ENCODE data around the gene PRRT1B. TPM values are rescaled to one million over a fixed set of nuclear protein-coding genes. Genes with fewer than 3 reads are reported as not detected.

Gene PRRT1B
- total RNA-seq, 2 experiments from 2014 or later: not detected

Other genes starting within 250 kb of the PRRT1B start
- gene PRRC2B, start 151.4 kb upstream of the PRRT1B start, total RNA-seq: 100 to 1,000 TPM; 215 to 216 TPM
- 10 to 100 TPM; 34.4 to 39.2 TPM for gene POMT1, start 42.6 kb upstream of the PRRT1B start, total RNA-seq
- 10 to 100 TPM; 35.8 to 36.6 TPM for gene UCK1, start 14.3 kb upstream of the PRRT1B start, total RNA-seq
- gene RAPGEF1, start 194.6 kb downstream of the PRRT1B start, total RNA-seq: 100 to 1,000 TPM; 128 TPM

Data from activated CD8-positive, alpha-beta T cell treated with anti-CD3 and anti-CD28 coated beads, Interleukin-2, amount 10 ng/mL, durations not matched to agents 7 days and 5 days (primary cell).